K562 (cell line): ENCODE measurements around the gene FHIT. TPM values are rescaled to one million over a fixed set of nuclear protein-coding genes. Genes with fewer than 3 reads are reported as not detected.

Source experiments
- C11orf30 ChIP-seq: fragments of 450-650 bp; IDR thresholded peaks from 2 replicates; pipeline ENCODE4 v1.6.1; 2016; ENCODE audit warnings: low read depth, mild to moderate bottlenecking
- CBX5 ChIP-seq: IDR thresholded peaks from 2 replicates; pipeline ENCODE4 v1.6.1; 2014; ENCODE audit warnings: low read depth, borderline replicate concordance
- ETV1 ChIP-seq: fragments of 450-650 bp; conservative IDR thresholded peaks from 2 replicates; pipeline ENCODE4 v1.6.1; 2016; ENCODE audit warnings: missing genetic modification characterization, control low read depth, low read depth, missing compliant biosample characterization
- GATAD2B ChIP-seq: fragments of 450-650 bp; IDR thresholded peaks from 2 replicates; pipeline ENCODE4 v1.6.1; 2017; ENCODE audit warnings: mild to moderate bottlenecking, borderline replicate concordance
- HNRNPUL1 ChIP-seq: fragments of 200-400 bp; formaldehyde crosslinking; IDR thresholded peaks from 2 replicates; pipeline ENCODE4 v1.6.1; 2017; ENCODE audit warnings: low read length
- MAZ ChIP-seq, 2 experiments: fragments of 450-650 bp in 1 of 2; sonication (generic) in 1 of 2; formaldehyde crosslinking; IDR thresholded peaks in 1 of 2; conservative IDR thresholded peaks in 1 of 2; 2 replicates each; pipeline versions ENCODE4 v1.4.0 to v1.5.0; 2020; ENCODE audit warnings: mild to moderate bottlenecking in 1 of 2, missing genetic modification reagents in 1 of 2
- MEIS2 ChIP-seq: fragments of 450-650 bp; IDR thresholded peaks from 2 replicates; pipeline ENCODE4 v1.6.1; 2014; ENCODE audit warnings: mild to moderate bottlenecking; ENCODE audit not compliant: partially characterized antibody
- POLR2G ChIP-seq: fragments of 200-400 bp; formaldehyde crosslinking; IDR thresholded peaks from 2 replicates; pipeline ENCODE4 v1.6.1; 2017; ENCODE audit warnings: low read depth, mild to moderate bottlenecking, antibody characterized with exemption, low read length, moderate library complexity
- SNIP1 ChIP-seq: fragments of 450-650 bp; IDR thresholded peaks from 2 replicates; pipeline ENCODE4 v1.7.1; 2017; ENCODE audit warnings: low read depth, mild to moderate bottlenecking
- SOX6 ChIP-seq: fragments of 450-650 bp; IDR thresholded peaks from 2 replicates; pipeline ENCODE4 v1.6.1; 2014; ENCODE audit warnings: mild to moderate bottlenecking
- SRF ChIP-seq, 2 experiments: fragments of 250-450, 450-650 bp in 1 of 2; sonication (Bioruptor Pico) in 1 of 2; sonication (generic) in 1 of 2; formaldehyde crosslinking; IDR thresholded peaks; 2 replicates each; pipeline versions ENCODE4 v1.5.0 to v1.5.1; 2020 to 2022; ENCODE audit warnings: mild to moderate bottlenecking in 1 of 2, missing genetic modification reagents in 1 of 2
- SRSF3 ChIP-seq: fragments of 200-400 bp; formaldehyde crosslinking; IDR thresholded peaks from 2 replicates; pipeline ENCODE4 v1.6.1; 2016; ENCODE audit warnings: mild to moderate bottlenecking, low read length, moderate library complexity; ENCODE audit not compliant: insufficient read depth
- TAF7 ChIP-seq: fragments of 450-650 bp; IDR thresholded peaks from 2 replicates; pipeline ENCODE4 v1.6.1; 2016; ENCODE audit warnings: missing genetic modification characterization, missing compliant biosample characterization
- U2AF2 ChIP-seq: fragments of 200-400 bp; formaldehyde crosslinking; optimal IDR thresholded peaks from 2 replicates; pipeline ENCODE3; 2017; ENCODE audit warnings: low read depth, mild to moderate bottlenecking, low read length
- XRCC4 ChIP-seq: IDR thresholded peaks from one replicate; pipeline ENCODE4 v1.6.1; 2011; ENCODE audit not compliant: insufficient read depth, insufficient read length; ENCODE audit errors: extremely low read depth
- ZNF140 ChIP-seq: fragments of 250-450 bp; sonication (Bioruptor Pico); IDR thresholded peaks from 2 replicates; pipeline ENCODE4 v1.8.0; 2021; ENCODE audit warnings: moderate library complexity, mild to moderate bottlenecking, inconsistent platforms
- ZNF3 ChIP-seq: fragments of 250-450 bp; sonication (Bioruptor Pico); IDR thresholded peaks from 2 replicates; pipeline ENCODE4 v1.5.0; 2021; ENCODE audit warnings: mild to moderate bottlenecking, moderate library complexity
- ZNF778 ChIP-seq: fragments of 450-650 bp; formaldehyde crosslinking; IDR thresholded peaks from 2 replicates; pipeline ENCODE4 v1.4.0; 2020; ENCODE audit warnings: mild to moderate bottlenecking, moderate library complexity
- polyA plus RNA-seq, 8 experiments: library from polyadenylated mRNA; depleted of rRNA in 4 of 8; stranded (reverse) in 5 of 8; unstranded in 3 of 8; fragments of >200 nt; fragmentation: Nextera tagmentation in 2 of 8; fragmentation: Illumina TruSeq in 1 of 8; extraction: Ambion mirVana in 2 of 8; extraction: Trizol in 1 of 8; gene quantifications; 2 replicates each; pipeline versions ENCODE4 v1.2.1 to v1.2.3, GENCODE V29; 2011 to 2014; ENCODE audit warnings: inconsistent platforms in 1 of 8, missing spikeins in 1 of 8
- total RNA-seq, 7 experiments: library from RNA; depleted of rRNA in 6 of 7; stranded (reverse); fragments of >200 nt in 6 of 7; fragmentation: Illumina TruSeq in 2 of 7; extraction: Trizol in 2 of 7; gene quantifications; 2 replicates each; pipeline versions ENCODE4 v1.2.1 to v1.2.3, GENCODE V29; 2011 to 2021; ENCODE audit warnings: low replicate concordance in 1 of 7
- TF ChIP-seq, protein P1 (sequence below): fragments of 150-350 bp; IDR thresholded peaks from 2 replicates; pipeline ENCODE4 v1.6.1; 2014; ENCODE audit warnings: low read depth, mild to moderate bottlenecking, low read length, borderline replicate concordance
- TF ChIP-seq, protein P2 (sequence below): fragments of 250-450 bp; sonication (Bioruptor Pico); IDR thresholded peaks from 2 replicates; pipeline ENCODE4 v1.5.0; 2021; ENCODE audit warnings: mild to moderate bottlenecking, borderline replicate concordance
- TF ChIP-seq, protein P3 (sequence below): fragments of 450-650 bp; formaldehyde crosslinking; conservative IDR thresholded peaks from 2 replicates; pipeline ENCODE4 v1.4.0; 2022; ENCODE audit warnings: mild to moderate bottlenecking, missing genetic modification characterization

FHIT gene
- total and polyA plus RNA-seq, 9 of the 15 experiments (the other 6 are each of a cell fraction or from before 2014, with no cell fraction given) = 1.7 to 9.1 (median 4.3) TPM

DNA sequence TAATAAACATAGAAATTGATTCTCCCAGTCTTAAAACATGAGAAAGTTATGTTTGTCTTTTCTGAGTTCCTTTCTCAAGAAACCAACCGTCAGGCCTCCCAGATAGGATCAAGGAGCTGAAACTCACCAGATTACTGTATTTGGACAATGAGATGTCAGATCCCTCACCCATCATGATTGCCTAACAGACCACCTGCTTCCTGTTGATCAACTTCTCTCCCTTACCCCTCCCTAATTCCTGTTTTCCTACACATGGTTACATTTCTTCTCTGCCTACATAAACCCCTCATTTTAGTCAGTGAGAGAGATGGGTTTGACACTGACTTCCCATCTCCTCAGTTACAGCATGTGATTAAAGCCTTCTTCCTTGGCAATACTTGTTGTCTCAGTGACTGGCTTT lies 917.5 kb downstream of the FHIT start (continued):
- TF ChIP-seq TAF7 (tag) = no peak
- TF ChIP-seq, protein P1, sequence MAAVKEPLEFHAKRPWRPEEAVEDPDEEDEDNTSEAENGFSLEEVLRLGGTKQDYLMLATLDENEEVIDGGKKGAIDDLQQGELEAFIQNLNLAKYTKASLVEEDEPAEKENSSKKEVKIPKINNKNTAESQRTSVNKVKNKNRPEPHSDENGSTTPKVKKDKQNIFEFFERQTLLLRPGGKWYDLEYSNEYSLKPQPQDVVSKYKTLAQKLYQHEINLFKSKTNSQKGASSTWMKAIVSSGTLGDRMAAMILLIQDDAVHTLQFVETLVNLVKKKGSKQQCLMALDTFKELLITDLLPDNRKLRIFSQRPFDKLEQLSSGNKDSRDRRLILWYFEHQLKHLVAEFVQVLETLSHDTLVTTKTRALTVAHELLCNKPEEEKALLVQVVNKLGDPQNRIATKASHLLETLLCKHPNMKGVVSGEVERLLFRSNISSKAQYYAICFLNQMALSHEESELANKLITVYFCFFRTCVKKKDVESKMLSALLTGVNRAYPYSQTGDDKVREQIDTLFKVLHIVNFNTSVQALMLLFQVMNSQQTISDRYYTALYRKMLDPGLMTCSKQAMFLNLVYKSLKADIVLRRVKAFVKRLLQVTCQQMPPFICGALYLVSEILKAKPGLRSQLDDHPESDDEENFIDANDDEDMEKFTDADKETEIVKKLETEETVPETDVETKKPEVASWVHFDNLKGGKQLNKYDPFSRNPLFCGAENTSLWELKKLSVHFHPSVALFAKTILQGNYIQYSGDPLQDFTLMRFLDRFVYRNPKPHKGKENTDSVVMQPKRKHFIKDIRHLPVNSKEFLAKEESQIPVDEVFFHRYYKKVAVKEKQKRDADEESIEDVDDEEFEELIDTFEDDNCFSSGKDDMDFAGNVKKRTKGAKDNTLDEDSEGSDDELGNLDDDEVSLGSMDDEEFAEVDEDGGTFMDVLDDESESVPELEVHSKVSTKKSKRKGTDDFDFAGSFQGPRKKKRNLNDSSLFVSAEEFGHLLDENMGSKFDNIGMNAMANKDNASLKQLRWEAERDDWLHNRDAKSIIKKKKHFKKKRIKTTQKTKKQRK = no peak
- TF ChIP-seq U2AF2 = no peak
- TF ChIP-seq SRSF3 = no peak
- TF ChIP-seq CBX5 = no peak
- no peak for TF ChIP-seq ZNF778
- TF ChIP-seq, protein P2, sequence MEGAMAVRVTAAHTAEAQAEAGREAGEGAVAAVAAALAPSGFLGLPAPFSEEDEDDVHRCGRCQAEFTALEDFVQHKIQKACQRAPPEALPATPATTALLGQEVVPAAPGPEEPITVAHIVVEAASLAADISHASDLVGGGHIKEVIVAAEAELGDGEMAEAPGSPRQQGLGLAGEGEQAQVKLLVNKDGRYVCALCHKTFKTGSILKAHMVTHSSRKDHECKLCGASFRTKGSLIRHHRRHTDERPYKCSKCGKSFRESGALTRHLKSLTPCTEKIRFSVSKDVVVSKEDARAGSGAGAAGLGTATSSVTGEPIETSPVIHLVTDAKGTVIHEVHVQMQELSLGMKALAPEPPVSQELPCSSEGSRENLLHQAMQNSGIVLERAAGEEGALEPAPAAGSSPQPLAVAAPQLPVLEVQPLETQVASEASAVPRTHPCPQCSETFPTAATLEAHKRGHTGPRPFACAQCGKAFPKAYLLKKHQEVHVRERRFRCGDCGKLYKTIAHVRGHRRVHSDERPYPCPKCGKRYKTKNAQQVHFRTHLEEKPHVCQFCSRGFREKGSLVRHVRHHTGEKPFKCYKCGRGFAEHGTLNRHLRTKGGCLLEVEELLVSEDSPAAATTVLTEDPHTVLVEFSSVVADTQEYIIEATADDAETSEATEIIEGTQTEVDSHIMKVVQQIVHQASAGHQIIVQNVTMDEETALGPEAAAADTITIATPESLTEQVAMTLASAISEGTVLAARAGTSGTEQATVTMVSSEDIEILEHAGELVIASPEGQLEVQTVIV (CRISPR knock-in tag) = no peak
- peak; percentile 40 for TF ChIP-seq MEIS2
- TF ChIP-seq MAZ (CRISPR knock-in tag; conservative IDR thresholded peaks at IDR 0.05 in 1 of 2, IDR thresholded peaks at IDR 0.05 in 1 of 2) = no peak
- TF ChIP-seq, protein P3, sequence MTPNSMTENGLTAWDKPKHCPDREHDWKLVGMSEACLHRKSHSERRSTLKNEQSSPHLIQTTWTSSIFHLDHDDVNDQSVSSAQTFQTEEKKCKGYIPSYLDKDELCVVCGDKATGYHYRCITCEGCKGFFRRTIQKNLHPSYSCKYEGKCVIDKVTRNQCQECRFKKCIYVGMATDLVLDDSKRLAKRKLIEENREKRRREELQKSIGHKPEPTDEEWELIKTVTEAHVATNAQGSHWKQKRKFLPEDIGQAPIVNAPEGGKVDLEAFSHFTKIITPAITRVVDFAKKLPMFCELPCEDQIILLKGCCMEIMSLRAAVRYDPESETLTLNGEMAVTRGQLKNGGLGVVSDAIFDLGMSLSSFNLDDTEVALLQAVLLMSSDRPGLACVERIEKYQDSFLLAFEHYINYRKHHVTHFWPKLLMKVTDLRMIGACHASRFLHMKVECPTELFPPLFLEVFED (CRISPR knock-in tag) = no peak
- TF ChIP-seq ETV1 (tag) = peak; percentile 55
- no peak for TF ChIP-seq SNIP1
- TF ChIP-seq ZNF140 (CRISPR knock-in tag) = no peak
- TF ChIP-seq HNRNPUL1 = no peak
- no peak for TF ChIP-seq C11orf30
- no peak for TF ChIP-seq XRCC4
- TF ChIP-seq GATAD2B = no peak
- peak; percentile 80 for TF ChIP-seq SOX6
- no peak for TF ChIP-seq ZNF3
- TF ChIP-seq SRF (CRISPR knock-in tag; IDR thresholded peaks at IDR 0.05) = peak in 1 of 2 experiments; percentile 56; a peak in 1 of 4 replicates
- no peak for TF ChIP-seq POLR2G
